Measurements from ENCODE around the gene PAIP1. TPM values are rescaled to one million over a fixed set of nuclear protein-coding genes. Genes with fewer than 3 reads are reported as not detected.
"Not testable (repeated sequence)": the region's sequence is repeated elsewhere in the genome, so short reads cannot be mapped to it uniquely, and the experiment has no call there.

Gene PAIP1
- total RNA-seq, 6 experiments from 2014 or later: 58.2 to 70.8 (median 67.1) TPM

DNA sequence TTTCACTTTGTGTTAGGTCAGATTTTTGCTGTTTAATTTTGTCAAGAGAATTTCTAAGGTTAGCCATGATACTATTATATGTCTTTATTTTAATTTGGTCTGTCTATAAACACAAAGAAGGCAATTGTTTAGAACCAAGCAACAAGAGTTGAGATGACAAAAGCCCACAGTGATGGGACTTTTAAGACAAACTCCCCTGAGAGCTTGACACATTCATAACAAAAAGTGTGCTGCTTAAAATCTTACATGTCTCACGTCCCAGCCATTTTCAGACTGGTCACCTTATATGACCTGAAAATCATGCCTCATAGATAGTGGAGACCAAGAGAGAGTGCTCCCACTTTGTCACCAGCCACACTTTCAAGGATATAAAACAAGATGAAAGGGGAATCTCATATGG lies 24.5 kb upstream of the PAIP1 start:
- H3K36me3 Mint-ChIP-seq (ENCODE audit: low read depth): no peaks in the 10 kb centered on the region
- TF ChIP-seq, protein P1, sequence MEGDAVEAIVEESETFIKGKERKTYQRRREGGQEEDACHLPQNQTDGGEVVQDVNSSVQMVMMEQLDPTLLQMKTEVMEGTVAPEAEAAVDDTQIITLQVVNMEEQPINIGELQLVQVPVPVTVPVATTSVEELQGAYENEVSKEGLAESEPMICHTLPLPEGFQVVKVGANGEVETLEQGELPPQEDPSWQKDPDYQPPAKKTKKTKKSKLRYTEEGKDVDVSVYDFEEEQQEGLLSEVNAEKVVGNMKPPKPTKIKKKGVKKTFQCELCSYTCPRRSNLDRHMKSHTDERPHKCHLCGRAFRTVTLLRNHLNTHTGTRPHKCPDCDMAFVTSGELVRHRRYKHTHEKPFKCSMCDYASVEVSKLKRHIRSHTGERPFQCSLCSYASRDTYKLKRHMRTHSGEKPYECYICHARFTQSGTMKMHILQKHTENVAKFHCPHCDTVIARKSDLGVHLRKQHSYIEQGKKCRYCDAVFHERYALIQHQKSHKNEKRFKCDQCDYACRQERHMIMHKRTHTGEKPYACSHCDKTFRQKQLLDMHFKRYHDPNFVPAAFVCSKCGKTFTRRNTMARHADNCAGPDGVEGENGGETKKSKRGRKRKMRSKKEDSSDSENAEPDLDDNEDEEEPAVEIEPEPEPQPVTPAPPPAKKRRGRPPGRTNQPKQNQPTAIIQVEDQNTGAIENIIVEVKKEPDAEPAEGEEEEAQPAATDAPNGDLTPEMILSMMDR (IDR thresholded peaks at IDR 0.05): no peak
- no peak overlapping the region for H3K27ac Mint-ChIP-seq
- DNase-seq: no peak
- no peaks in the 10 kb centered on the region; the same call in 1 of the 2 replicates for H3K27me3 Mint-ChIP-seq (ENCODE audit: insufficient read depth)
- no peaks in the 10 kb centered on the region for H3K9me3 Mint-ChIP-seq
- H3K4me3 Mint-ChIP-seq: no peak overlapping the region
- peaks cover 7% of the 10 kb centered on the region for H3K4me1 Mint-ChIP-seq (ENCODE audit: low read depth)

DNA sequence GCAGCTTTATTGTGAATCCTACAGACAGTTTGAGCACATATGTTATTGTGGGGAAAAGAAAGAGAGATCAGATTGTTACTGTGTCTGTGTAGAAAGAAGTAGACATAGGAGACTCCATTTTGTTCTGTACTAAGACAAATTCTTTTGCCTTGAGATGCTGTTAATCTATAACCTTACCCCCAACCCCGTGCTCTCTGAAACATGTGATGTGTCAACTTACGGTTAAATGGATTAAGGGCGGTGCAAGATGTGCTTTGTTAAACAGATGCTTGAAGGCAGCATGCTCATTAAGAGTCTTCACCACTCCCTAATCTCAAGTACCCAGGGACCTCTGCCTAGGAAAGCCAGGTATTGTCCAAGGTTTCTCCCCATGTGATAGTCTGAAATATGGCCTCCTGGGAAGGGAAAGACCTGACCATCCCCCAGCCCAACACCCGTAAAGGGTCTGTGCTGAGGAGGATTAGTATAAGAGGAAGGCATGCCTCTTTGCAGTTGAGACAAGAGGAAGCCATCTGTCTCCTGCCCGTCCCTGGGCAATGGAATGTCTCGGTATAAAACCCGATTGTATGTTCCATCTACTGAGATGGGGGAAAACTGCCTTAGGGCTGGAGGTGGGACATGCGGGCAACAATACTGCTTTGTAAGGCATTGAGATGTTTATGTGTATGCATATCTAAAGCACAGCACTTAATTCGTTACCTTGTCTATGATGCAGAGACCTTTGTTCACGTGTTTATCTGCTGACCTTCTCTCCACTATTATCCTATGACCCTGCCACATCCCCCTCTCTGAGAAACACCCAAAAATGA lies 23.7 kb upstream of the PAIP1 start:
- H3K27me3 Mint-ChIP-seq (ENCODE audit: insufficient read depth); H3K4me3 Mint-ChIP-seq; H3K4me1 Mint-ChIP-seq (ENCODE audit: low read depth); H3K36me3 Mint-ChIP-seq (ENCODE audit: low read depth); H3K9me3 Mint-ChIP-seq; H3K27ac Mint-ChIP-seq; DNase-seq: not testable (repeated sequence)

DNA sequence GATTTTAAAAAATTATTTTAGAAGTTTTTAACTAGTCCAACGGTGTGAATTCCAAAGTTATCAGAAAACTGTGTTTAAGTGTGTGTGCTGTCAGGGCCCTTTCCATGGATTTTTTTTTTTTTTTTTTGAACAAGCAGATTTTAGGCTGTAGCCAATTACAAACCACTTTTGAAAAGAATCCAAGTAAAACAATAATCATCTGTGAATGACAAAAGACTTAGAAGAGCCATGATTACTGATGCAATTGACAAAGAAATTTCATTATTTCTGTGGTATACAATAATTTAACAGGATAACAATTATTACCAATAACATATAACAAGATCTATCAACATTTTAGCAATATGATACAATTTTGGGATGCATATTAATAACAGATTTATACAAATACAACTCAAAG lies 16.2 kb upstream of the PAIP1 start:
- H3K27ac Mint-ChIP-seq: no peak overlapping the region
- no peak for DNase-seq

DNA sequence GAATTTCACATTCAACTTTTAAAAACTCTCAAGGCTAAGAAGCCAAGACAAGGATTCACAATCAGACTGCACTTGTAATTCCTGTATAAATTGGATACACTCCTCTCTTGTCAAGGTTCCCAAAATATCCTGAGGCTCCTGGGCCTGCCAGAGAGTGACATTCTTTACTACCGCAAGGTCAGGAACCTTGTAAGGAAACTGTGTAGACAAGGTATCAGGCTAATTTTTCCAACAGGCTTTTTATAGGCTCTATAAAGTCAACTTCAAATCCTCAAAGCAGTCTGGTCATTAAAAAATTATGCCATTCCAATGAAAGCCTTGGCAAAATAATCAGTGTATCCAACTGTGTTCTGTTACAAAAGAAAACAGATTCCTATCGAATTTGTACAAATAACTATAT lies 15.5 kb upstream of the PAIP1 start:
- Mint-ChIP-seq H3K27ac (no peak overlapping the region), H3K4me3 (no peak overlapping the region), H3K27me3 (ENCODE audit: insufficient read depth) (no peaks in the 10 kb centered on the region; the same call in none of the 2 replicates), H3K9me3 (no peaks in the 10 kb centered on the region), H3K36me3 (ENCODE audit: low read depth) (peaks cover 10% of the 10 kb centered on the region), H3K4me1 (ENCODE audit: low read depth) (peaks cover 15% of the 10 kb centered on the region)
- TF ChIP-seq, protein P1 (IDR thresholded peaks at IDR 0.05): no peak
- DNase-seq: no peak

More for the DNA sequence above, 16.2 kb upstream of the PAIP1 start:
- Mint-ChIP-seq H3K4me1 (ENCODE audit: low read depth) (peaks cover 15% of the 10 kb centered on the region), H3K36me3 (ENCODE audit: low read depth) (peaks cover 10% of the 10 kb centered on the region), H3K9me3 (no peaks in the 10 kb centered on the region), H3K4me3 (no peak overlapping the region), H3K27me3 (ENCODE audit: insufficient read depth) (no peaks in the 10 kb centered on the region; the same call in 1 of the 2 replicates)
- TF ChIP-seq, protein P1 (IDR thresholded peaks at IDR 0.05): no peak

DNA sequence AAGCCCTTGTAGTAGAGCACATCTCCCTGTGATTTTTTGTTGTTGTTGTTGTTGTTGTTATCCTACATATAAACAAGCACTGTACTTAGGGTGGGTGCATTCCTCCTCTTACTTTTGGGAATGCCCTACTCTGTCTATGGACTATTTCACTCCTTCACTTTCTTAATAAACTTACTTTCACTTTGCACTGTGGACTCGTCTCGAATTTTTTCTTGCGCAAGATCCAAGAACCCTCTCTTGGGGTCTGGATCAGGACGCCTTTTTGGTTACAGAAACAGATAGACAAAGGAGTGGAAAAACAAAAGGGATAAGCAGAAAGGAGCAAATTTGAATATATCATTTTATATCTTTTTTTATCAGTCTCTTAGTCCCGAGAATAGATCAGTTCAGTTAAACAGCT lies 14.4 kb upstream of the PAIP1 start:
- TF ChIP-seq, protein P1 (IDR thresholded peaks at IDR 0.05): no peak
- Mint-ChIP-seq H3K27ac (no peak overlapping the region), H3K4me3 (peak overlapping the region; percentile 61; the same call in 1 of the 2 replicates), H3K36me3 (ENCODE audit: low read depth) (peaks cover 10% of the 10 kb centered on the region), H3K4me1 (ENCODE audit: low read depth) (peaks cover 15% of the 10 kb centered on the region), H3K9me3 (no peaks in the 10 kb centered on the region), H3K27me3 (ENCODE audit: insufficient read depth) (no peaks in the 10 kb centered on the region; the same call in none of the 2 replicates)
- no peak for DNase-seq

DNA sequence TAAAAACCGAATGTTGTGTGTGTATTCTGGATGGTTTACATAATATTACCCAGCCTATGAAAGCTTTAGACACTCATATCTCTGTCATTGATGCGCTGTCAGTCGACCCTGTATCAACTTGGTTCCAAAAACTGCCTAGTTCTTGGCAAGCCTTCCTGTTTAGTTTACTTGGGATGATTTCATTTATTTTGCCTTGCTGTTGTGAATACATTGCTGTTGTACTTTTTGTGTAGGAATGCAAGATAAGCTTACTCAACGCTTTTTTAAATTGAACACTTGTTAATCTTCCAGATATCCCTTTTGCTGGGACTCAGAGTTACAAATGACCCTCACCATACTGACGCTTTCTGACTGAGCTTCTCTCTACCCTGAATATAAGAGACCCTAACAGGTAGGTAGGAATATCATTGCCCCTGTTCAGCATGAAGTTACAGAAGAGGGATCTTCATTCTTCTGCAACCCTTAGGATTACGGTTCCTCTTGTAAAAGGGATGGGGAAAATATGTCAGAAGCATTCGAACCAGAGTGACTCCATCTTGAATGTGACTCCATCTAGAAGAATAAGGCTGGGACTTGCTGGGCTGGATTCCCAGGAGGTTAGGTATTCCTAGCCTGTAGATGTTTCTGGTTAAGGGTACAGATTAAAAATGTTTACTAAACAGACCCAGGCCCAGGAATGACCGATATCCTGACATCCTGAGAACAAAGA lies 13.7 kb upstream of the PAIP1 start:
- H3K27ac Mint-ChIP-seq: no peak overlapping the region
- TF ChIP-seq, protein P1 (IDR thresholded peaks at IDR 0.05): no peak
- no peak for DNase-seq
- H3K9me3 Mint-ChIP-seq: no peaks in the 10 kb centered on the region
- H3K27me3 Mint-ChIP-seq (ENCODE audit: insufficient read depth): no peaks in the 10 kb centered on the region; the same call in none of the 2 replicates
- peaks cover 15% of the 10 kb centered on the region for H3K4me1 Mint-ChIP-seq (ENCODE audit: low read depth)
- no peak overlapping the region for H3K4me3 Mint-ChIP-seq
- H3K36me3 Mint-ChIP-seq (ENCODE audit: low read depth): peaks cover 7% of the 10 kb centered on the region
